Lung (tissue), 12 donors: Measurements from ENCODE around the gene GPR37. TPM values are rescaled to one million over a fixed set of nuclear protein-coding genes. Genes with fewer than 3 reads are reported as not detected.

Experiments used
- ATAC-seq: fragments of 200-7000 bp; cut with Tn5 transposase; one replicate; pipeline ENCODE4 v1.9.1; 2020; ENCODE audit warnings: moderate number of reproducible peaks; ENCODE audit not compliant: insufficient read depth, low FRiP score
- DNase-seq, 3 donors: peaks; one replicate each; pipeline ENCODE4 v3.0.0-alpha.2; 2013 to 2017
- H3K27ac ChIP-seq, 2 donors: one replicate each; pipeline ENCODE4 v1.5.1; 2013; ENCODE audit warnings: mild to moderate bottlenecking in 2 of 2, moderate library complexity in 2 of 2, control low read depth in 1 of 2, inconsistent platforms in 1 of 2, low read depth in 1 of 2, low read length in 1 of 2
- H3K27me3 ChIP-seq, 3 donors: one replicate each; pipeline ENCODE4 v1.5.1; 2013; ENCODE audit warnings: low read length in 2 of 3; ENCODE audit not compliant: control insufficient read depth in 3 of 3, insufficient read depth in 3 of 3
- H3K36me3 ChIP-seq, 4 donors: one replicate each; pipeline ENCODE4 v1.5.1; 2013; ENCODE audit warnings: low read length in 4 of 4, mild to moderate bottlenecking in 1 of 4, moderate library complexity in 1 of 4; ENCODE audit not compliant: control insufficient read depth in 4 of 4, insufficient read depth in 4 of 4
- H3K4me1 ChIP-seq, 5 donors: one replicate each; pipeline ENCODE4 v1.5.1; 2013; ENCODE audit warnings: low read length in 5 of 5, mild to moderate bottlenecking in 2 of 5, moderate library complexity in 1 of 5; ENCODE audit not compliant: control insufficient read depth in 5 of 5, insufficient read depth in 5 of 5
- H3K4me3 ChIP-seq: one replicate; pipeline ENCODE4 v1.5.1; 2013; ENCODE audit warnings: mild to moderate bottlenecking, control low read depth, moderate library complexity
- H3K9ac ChIP-seq, 2 donors: one replicate each; pipeline ENCODE4 v1.5.1; 2013; ENCODE audit warnings: low read length in 2 of 2, control low read depth in 1 of 2; ENCODE audit not compliant: insufficient read depth in 1 of 2
- H3K9me3 ChIP-seq, 4 donors: one replicate each; pipeline ENCODE4 v1.5.1; 2013; ENCODE audit warnings: low read length in 3 of 4, mild to moderate bottlenecking in 1 of 4, moderate library complexity in 1 of 4; ENCODE audit not compliant: control insufficient read depth in 4 of 4, insufficient read depth in 3 of 4
- WGBS, 2 donors: extraction: QIAGEN DNeasy Blood & Tissue Kit; methylation state at CpG; one replicate each; pipeline ENCODE4 v1.1.7; 2013; 5-methylcytosine and 5-hydroxymethylcytosine counted together
- polyA plus RNA-seq, 2 donors: library from polyadenylated mRNA; stranded (reverse); fragments of 200-250 nt; gene quantifications; one replicate each; pipeline ENCODE4 v1.2.1, GENCODE V29; 2013
- total RNA-seq, 2 donors: library from RNA; depleted of rRNA in 1 of 2; stranded (reverse); fragments of >200 nt in 1 of 2; gene quantifications; one replicate each; pipeline ENCODE4 v1.2.1, GENCODE V29; 2014 to 2021
- TF ChIP-seq, protein P1 (sequence below): IDR thresholded peaks from 2 replicates; pipeline ENCODE4 v1.5.1; 2012; ENCODE audit warnings: mild to moderate bottlenecking; ENCODE audit errors: control extremely low read depth, extremely low read depth
- donor health status: control.
- donor health status: control.
- donor health status: Bipolar disorder and iron deficiency.
- donor health status: healthy.
- donor health status: DM: yes; HTN: yes; CAD: no.

Gene GPR37
- total and polyA plus RNA-seq, 4 donors, result 0.08 to 2.8 (median 0.94) TPM

DNA sequence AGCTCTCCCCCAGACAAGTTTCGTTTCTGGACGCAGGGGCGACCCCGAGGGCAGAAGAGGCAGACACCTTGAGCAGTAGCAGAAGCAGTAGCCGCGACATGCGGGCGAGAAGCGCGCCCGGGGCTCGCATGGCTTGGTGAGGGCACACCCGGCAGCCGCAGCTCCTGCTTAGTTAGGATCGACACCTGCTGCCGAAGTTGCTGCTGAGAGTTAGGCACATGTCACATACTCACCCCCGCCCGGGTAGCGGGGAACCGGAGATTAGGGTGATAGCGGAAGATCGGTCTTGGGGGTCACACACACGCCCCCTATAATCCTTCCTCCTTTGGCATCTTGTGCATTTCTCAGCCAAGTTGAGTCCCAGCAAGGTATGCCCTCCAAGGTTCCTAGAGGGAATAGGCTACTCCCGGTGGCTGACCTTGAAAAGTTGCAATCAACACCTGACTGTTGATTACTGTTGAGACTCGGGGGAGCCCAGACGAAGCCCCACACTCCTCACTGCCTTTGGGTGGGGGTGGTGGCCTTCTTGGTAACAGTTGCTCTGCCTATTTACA lies 668 bp downstream of the GPR37 start:
- TF ChIP-seq, protein P1, sequence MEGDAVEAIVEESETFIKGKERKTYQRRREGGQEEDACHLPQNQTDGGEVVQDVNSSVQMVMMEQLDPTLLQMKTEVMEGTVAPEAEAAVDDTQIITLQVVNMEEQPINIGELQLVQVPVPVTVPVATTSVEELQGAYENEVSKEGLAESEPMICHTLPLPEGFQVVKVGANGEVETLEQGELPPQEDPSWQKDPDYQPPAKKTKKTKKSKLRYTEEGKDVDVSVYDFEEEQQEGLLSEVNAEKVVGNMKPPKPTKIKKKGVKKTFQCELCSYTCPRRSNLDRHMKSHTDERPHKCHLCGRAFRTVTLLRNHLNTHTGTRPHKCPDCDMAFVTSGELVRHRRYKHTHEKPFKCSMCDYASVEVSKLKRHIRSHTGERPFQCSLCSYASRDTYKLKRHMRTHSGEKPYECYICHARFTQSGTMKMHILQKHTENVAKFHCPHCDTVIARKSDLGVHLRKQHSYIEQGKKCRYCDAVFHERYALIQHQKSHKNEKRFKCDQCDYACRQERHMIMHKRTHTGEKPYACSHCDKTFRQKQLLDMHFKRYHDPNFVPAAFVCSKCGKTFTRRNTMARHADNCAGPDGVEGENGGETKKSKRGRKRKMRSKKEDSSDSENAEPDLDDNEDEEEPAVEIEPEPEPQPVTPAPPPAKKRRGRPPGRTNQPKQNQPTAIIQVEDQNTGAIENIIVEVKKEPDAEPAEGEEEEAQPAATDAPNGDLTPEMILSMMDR, result no peak
- H3K27ac ChIP-seq, result no peak overlapping the region

DNA sequence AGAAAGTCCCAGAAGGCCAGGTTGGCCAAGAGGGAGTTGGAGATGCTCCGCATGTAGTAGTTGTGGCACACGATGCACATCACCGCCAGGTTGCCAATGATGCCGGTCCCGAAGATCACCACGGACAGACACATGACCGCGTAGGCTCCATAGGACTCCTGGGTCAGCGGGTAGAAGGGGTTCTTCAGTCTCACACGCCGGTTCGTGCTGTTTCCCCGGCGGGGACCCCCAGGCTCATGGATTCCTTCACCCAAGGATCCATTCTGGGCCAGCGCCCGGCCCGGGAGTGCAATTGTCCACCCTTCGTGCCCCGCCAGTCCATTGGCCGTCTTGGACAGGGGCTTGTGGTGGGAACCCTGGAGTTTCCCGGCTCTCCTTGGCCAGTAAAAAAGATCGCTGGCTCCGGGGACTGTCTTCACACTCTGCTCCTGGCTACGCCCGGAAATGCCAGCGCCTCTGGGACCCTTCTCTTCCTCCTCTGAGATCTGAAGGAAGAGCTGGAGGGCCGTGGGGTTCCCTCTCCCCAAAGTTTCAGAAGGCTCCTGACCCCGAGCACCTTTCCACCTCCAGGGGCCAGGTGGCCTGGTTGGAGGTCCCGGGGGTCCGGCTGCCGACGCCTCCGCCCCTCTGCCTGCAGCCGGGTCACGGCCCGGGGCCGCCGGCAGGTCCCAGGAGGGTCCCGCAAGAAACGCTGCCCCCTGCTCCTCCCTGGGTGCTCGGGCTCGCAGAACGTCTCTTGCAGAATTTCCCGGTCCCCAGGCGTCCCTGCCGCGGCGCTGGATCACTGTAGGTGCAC lies 1.3 kb downstream of the GPR37 start:
- Histone ChIP-seq H3K4me3 (peak overlapping the region; percentile 36), H3K27ac (no peak overlapping the region), H3K9ac (peak overlapping the region in 1 of 2 donors; percentile 53), H3K27me3 (peaks cover 4 to 13% (median 7%) of the 10 kb centered on the region in 3 donors), H3K9me3 (peaks cover 0 to 22% (median 2%) of the 10 kb centered on the region in 4 donors), H3K4me1 (peaks cover 0 to 21% (median 9%) of the 10 kb centered on the region in 5 donors), H3K36me3 (no peaks in the 10 kb centered on the region)
- TF ChIP-seq, protein P1, result no peak
- no peak for ATAC-seq
- peak; percentile 25 to 32 (median 32) for DNase-seq
- WGBS, 2 donors, result 11 to 13% methylated on average over 47 to 48 of the region's 48 CpGs

More for the DNA sequence above, 668 bp downstream of the GPR37 start:
- Histone ChIP-seq H3K27me3 (peaks cover 4 to 13% (median 7%) of the 10 kb centered on the region in 3 donors), H3K4me3 (peak overlapping the region; percentile 36), H3K36me3 (no peaks in the 10 kb centered on the region), H3K9ac (peak overlapping the region in 1 of 2 donors; percentile 53), H3K4me1 (peaks cover 0 to 21% (median 9%) of the 10 kb centered on the region in 5 donors), H3K9me3 (peaks cover 0 to 22% (median 2%) of the 10 kb centered on the region in 4 donors)
- peak; percentile 5 for ATAC-seq
- peak; percentile 24 to 34 (median 26) for DNase-seq
- 1 to 2% methylated on average over 26 of the region's 26 CpGs for WGBS, 2 donors

DNA sequence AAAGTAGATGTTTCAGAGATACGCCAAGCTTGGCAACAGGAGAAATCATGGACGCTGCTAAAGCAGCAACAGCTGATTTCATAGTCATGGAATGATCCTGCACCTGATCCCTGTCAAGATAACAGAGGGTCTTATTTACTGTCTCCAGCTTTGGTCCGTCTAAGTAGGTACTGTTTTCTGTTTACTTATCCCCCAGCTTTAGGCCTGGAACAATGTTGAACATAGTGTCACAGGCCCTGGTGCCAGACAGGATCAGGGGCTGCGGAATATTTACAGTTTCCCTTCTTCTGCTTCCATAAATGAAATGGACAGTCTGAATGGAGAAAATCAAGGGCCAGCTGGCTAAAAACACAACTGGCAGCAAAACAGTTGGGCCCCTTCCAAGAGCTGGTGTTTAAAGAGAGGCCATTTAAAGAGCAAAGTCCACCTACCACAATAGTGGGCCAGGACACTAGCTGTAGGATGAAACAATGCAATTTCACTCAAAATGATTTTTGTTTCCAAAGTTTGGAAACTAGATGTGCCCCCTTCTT lies 2.9 kb downstream of the GPR37 start:
- peak overlapping the region in 1 of 2 donors; percentile 26 for H3K9ac ChIP-seq
- 68 to 69% methylated on average over 4 of the region's 4 CpGs for WGBS, 2 donors
- H3K27ac ChIP-seq, result no peak overlapping the region
- ATAC-seq (no peak), DNase-seq (peak; percentile 66 to 80 (median 79))
- H3K36me3 ChIP-seq, result no peaks in the 10 kb centered on the region
- TF ChIP-seq, protein P1, result no peak
- peaks cover 0 to 21% (median 9%) of the 10 kb centered on the region in 5 donors for H3K4me1 ChIP-seq
- peaks cover 4 to 13% (median 7%) of the 10 kb centered on the region in 3 donors for H3K27me3 ChIP-seq
- H3K4me3 ChIP-seq, result no peak overlapping the region
- peaks cover 0 to 20% (median 2%) of the 10 kb centered on the region in 4 donors for H3K9me3 ChIP-seq
